Measurements from ENCODE around the gene TRAPPC10. TPM values are rescaled to one million over a fixed set of nuclear protein-coding genes. Genes with fewer than 3 reads are reported as not detected.
A peak's percentile ranks its signal among the peaks of the same experiment; 100 is the strongest.
"Not testable (repeated sequence)": the region's sequence is repeated elsewhere in the genome, so short reads cannot be mapped to it uniquely, and the experiment has no call there.

TRAPPC10 gene
- polyA plus RNA-seq, 3 donors from 2014 or later, result 42.0 to 74.7 (median 43.2) TPM

GRCh38 chr21:44127827-44128226 lies 115.7 kb downstream of the TRAPPC10 start:
- H3K36me3 Mint-ChIP-seq; H3K27me3 Mint-ChIP-seq (ENCODE audit: low read depth in 3 of 3); DNase-seq; H3K9me3 Mint-ChIP-seq; H3K27ac Mint-ChIP-seq; H3K4me3 Mint-ChIP-seq; H3K4me1 Mint-ChIP-seq: not testable (repeated sequence)

DNA sequence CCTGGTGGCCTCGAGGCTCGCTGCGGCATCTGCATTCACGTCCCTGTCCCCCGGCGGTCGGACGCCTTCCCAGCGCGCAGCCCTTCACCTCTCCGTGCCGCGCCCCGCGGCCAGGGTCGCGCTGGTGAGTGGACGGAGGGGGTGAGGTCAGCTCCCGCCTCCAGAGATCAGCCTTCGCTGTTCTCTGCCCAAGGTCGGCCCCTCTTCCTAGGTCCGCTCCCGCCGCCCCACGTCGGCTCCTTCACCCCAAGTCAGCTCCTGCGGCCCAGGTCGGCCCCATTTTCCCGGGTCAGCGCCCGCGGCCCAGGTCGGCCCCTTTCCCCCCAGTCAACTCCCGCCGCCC lies 121.6 kb downstream of the TRAPPC10 start:
- peak overlapping the region in 2 of 5 donors; percentile 59 to 61 for H3K4me3 Mint-ChIP-seq
- not testable (repeated sequence) for H3K4me1 Mint-ChIP-seq; H3K27ac Mint-ChIP-seq; H3K27me3 Mint-ChIP-seq (ENCODE audit: low read depth in 3 of 3); H3K36me3 Mint-ChIP-seq; H3K9me3 Mint-ChIP-seq; DNase-seq

GRCh38 chr21:44134732-44135131 lies 122.6 kb downstream of the TRAPPC10 start:
- H3K9me3 Mint-ChIP-seq; DNase-seq; H3K27me3 Mint-ChIP-seq (ENCODE audit: low read depth in 3 of 3); H3K27ac Mint-ChIP-seq; H3K36me3 Mint-ChIP-seq; H3K4me1 Mint-ChIP-seq; H3K4me3 Mint-ChIP-seq: not testable (repeated sequence)

DNA sequence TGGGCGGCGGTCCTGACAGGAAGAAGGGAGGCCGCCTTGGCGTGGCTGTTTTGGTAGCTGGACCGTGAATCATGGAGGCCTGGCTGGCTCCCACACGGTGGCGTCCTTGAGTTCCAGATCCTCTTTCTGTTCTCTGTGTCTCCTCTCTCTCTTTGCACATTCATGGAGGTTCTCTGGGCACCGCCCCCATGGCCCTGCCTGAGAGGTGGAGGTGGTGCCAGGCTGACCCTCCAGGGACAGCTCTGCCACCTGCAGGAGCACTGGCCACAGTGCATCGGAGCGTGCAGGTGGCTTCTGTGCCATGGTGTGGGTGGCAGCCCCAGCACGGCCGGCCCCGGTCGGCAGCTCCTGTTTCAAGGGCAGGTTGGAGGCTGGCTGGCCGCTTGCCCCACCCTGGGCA lies 125.9 kb downstream of the TRAPPC10 start:
- H3K27me3 Mint-ChIP-seq (ENCODE audit: low read depth in 3 of 3); H3K27ac Mint-ChIP-seq; H3K36me3 Mint-ChIP-seq; H3K4me3 Mint-ChIP-seq; H3K4me1 Mint-ChIP-seq; H3K9me3 Mint-ChIP-seq: not testable (repeated sequence)
- peak in 1 of 3 donors; percentile 36 for DNase-seq

DNA sequence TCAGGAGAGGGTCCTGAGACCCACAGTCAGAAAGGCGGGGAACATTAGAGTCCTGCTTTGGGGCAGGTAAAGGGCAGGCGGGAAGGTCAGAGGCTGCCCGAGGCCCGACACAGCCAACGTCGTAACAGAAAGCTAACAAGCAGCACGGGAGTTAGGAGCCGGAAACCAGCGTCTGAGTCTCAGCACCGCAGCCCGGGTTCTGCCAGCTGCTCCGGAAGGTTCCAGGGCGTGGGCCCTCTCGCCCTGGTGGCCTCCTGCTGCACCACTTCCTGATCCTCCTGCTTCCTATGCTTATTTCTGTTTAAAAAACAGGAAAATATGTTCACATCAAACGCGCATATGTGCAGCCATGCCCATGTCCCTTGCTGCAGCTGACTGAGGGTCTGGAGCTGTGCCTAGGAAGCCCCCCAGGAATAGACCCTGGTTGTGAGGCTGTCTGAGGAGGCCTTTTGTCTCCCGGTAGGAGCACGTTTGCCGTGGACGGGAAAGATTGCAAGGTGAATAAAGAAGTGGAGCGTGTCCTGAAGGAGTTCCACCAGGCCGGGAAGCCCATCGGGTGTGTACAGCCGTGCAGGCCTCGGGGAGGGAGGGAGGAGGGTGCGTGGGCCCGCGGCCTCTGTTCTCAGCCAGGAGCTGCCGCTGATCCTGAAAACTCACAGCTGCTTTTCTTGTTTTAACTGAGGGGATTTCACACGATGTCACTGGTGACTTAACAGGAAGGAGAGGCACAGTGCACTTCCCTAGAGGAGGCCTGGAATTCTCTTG lies 127.9 kb downstream of the TRAPPC10 start:
- peak; percentile 7 to 16 (median 15) for DNase-seq
- not testable (repeated sequence) for H3K36me3 Mint-ChIP-seq; H3K9me3 Mint-ChIP-seq; H3K4me3 Mint-ChIP-seq; H3K4me1 Mint-ChIP-seq; H3K27me3 Mint-ChIP-seq (ENCODE audit: low read depth in 3 of 3)
- H3K27ac Mint-ChIP-seq, result peak overlapping the region in 3 of 6 donors; percentile 39 to 86 (median 80)

- not testable (repeated sequence) for H3K9me3 Mint-ChIP-seq; DNase-seq; H3K4me1 Mint-ChIP-seq; H3K27ac Mint-ChIP-seq; H3K27me3 Mint-ChIP-seq (ENCODE audit: low read depth in 3 of 3); H3K36me3 Mint-ChIP-seq; H3K4me3 Mint-ChIP-seq
Measured at GRCh38 chr21:44140552-44140932, 128.4 kb downstream of the TRAPPC10 start.

- not testable (repeated sequence) for H3K27me3 Mint-ChIP-seq (ENCODE audit: low read depth in 3 of 3); DNase-seq; H3K9me3 Mint-ChIP-seq; H3K36me3 Mint-ChIP-seq; H3K4me1 Mint-ChIP-seq; H3K4me3 Mint-ChIP-seq
- peak overlapping the region in 2 of 6 donors; percentile 22 to 68 for H3K27ac Mint-ChIP-seq
Measured at GRCh38 chr21:44142470-44142869, 130.4 kb downstream of the TRAPPC10 start.

- H3K9me3 Mint-ChIP-seq; H3K4me1 Mint-ChIP-seq; H3K27ac Mint-ChIP-seq; H3K4me3 Mint-ChIP-seq; H3K36me3 Mint-ChIP-seq; H3K27me3 Mint-ChIP-seq (ENCODE audit: low read depth in 3 of 3): not testable (repeated sequence)
- DNase-seq, result peak in 1 of 3 donors; percentile 63
Measured at GRCh38 chr21:44143380-44143779, 131.3 kb downstream of the TRAPPC10 start.

GRCh38 chr21:44143996-44144395 lies 131.9 kb downstream of the TRAPPC10 start:
- H3K27me3 Mint-ChIP-seq (ENCODE audit: low read depth in 3 of 3); H3K4me1 Mint-ChIP-seq; H3K9me3 Mint-ChIP-seq; H3K4me3 Mint-ChIP-seq; H3K27ac Mint-ChIP-seq; H3K36me3 Mint-ChIP-seq: not testable (repeated sequence)
- DNase-seq, result peak in 1 of 3 donors; percentile 39

- not testable (repeated sequence) for H3K27ac Mint-ChIP-seq; H3K4me1 Mint-ChIP-seq; H3K27me3 Mint-ChIP-seq (ENCODE audit: low read depth in 3 of 3); H3K36me3 Mint-ChIP-seq; DNase-seq; H3K9me3 Mint-ChIP-seq; H3K4me3 Mint-ChIP-seq
Measured at GRCh38 chr21:44144784-44145602, 132.9 kb downstream of the TRAPPC10 start.

DNA sequence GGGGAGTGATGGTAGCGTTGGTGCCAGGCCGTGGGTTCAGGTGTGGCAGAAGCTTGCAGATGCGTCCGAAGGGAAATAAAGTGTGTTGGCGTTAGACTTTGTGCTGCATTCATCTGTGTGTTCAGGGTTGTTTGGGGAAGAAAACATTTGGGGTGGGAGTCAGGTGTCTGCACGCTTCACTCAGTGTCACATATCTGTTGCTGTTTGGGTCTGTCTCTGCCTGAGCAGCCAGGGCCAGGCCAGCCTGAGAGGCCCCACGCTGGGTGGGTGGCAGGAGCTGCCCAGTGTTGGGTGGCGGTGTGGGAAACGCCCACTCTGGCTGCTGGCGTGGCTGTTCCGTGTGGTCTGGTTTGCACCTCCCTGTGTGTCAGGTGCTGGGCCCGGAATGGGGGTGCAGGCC lies 133.5 kb downstream of the TRAPPC10 start:
- DNase-seq; H3K27ac Mint-ChIP-seq; H3K36me3 Mint-ChIP-seq; H3K27me3 Mint-ChIP-seq (ENCODE audit: low read depth in 3 of 3); H3K4me1 Mint-ChIP-seq; H3K4me3 Mint-ChIP-seq; H3K9me3 Mint-ChIP-seq: not testable (repeated sequence)

GRCh38 chr21:44147108-44147507 lies 135.0 kb downstream of the TRAPPC10 start:
- H3K27ac Mint-ChIP-seq; H3K4me3 Mint-ChIP-seq; H3K27me3 Mint-ChIP-seq (ENCODE audit: low read depth in 3 of 3); H3K36me3 Mint-ChIP-seq; H3K4me1 Mint-ChIP-seq; H3K9me3 Mint-ChIP-seq; DNase-seq: not testable (repeated sequence)

- not testable (repeated sequence) for H3K4me3 Mint-ChIP-seq; H3K36me3 Mint-ChIP-seq; H3K9me3 Mint-ChIP-seq; H3K27ac Mint-ChIP-seq; DNase-seq; H3K4me1 Mint-ChIP-seq; H3K27me3 Mint-ChIP-seq (ENCODE audit: low read depth in 3 of 3)
Measured at GRCh38 chr21:44150255-44150654, 138.1 kb downstream of the TRAPPC10 start.

GRCh38 chr21:44153214-44153888 lies 141.2 kb downstream of the TRAPPC10 start:
- H3K27ac Mint-ChIP-seq; H3K4me3 Mint-ChIP-seq; H3K9me3 Mint-ChIP-seq; DNase-seq; H3K36me3 Mint-ChIP-seq; H3K27me3 Mint-ChIP-seq (ENCODE audit: low read depth in 3 of 3): not testable (repeated sequence)
- peaks cover 2 to 11% of the 10 kb centered on the region in 2 donors for H3K4me1 Mint-ChIP-seq
